C4-2B (cell line): ENCODE data around the gene TMEM255A.

Source experiments
- H3K27ac ChIP-seq: fragments of 450-650 bp; 2 replicates; pipeline ENCODE4 v1.5.1; 2017
- ZFX ChIP-seq: fragments of 450-650 bp; IDR thresholded peaks from 2 replicates; pipeline ENCODE4 v1.6.1; 2017
- TF ChIP-seq, protein P1 (sequence below): fragments of 450-650 bp; conservative IDR thresholded peaks from 2 replicates; pipeline ENCODE4 v1.5.1; 2017; ENCODE audit warnings: mild to moderate bottlenecking

TMEM255A gene

DNA sequence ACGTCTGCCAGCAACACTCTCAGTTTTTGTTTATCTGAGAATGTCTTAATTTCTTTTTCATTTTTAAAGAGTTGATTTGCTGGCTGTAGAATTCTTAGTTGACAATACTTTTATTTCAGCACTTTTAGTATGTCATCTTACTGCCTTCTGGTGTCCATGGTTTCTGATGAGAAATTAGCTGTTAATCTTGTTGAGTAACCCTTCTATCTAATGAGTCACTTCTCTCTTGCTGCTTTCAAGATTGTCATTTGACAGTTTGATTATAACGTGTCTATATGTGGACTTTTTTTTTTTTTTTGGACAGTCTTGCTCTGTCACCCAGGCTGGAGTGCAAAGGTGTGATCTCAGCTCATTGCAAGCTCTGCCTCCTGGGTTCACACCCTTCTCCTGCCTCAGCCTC, 24.0 kb upstream of the TMEM255A start:
- TF ChIP-seq, protein P1, sequence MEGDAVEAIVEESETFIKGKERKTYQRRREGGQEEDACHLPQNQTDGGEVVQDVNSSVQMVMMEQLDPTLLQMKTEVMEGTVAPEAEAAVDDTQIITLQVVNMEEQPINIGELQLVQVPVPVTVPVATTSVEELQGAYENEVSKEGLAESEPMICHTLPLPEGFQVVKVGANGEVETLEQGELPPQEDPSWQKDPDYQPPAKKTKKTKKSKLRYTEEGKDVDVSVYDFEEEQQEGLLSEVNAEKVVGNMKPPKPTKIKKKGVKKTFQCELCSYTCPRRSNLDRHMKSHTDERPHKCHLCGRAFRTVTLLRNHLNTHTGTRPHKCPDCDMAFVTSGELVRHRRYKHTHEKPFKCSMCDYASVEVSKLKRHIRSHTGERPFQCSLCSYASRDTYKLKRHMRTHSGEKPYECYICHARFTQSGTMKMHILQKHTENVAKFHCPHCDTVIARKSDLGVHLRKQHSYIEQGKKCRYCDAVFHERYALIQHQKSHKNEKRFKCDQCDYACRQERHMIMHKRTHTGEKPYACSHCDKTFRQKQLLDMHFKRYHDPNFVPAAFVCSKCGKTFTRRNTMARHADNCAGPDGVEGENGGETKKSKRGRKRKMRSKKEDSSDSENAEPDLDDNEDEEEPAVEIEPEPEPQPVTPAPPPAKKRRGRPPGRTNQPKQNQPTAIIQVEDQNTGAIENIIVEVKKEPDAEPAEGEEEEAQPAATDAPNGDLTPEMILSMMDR, result no peak
- TF ChIP-seq ZFX, result no peak
- no peak overlapping the region for H3K27ac ChIP-seq

DNA sequence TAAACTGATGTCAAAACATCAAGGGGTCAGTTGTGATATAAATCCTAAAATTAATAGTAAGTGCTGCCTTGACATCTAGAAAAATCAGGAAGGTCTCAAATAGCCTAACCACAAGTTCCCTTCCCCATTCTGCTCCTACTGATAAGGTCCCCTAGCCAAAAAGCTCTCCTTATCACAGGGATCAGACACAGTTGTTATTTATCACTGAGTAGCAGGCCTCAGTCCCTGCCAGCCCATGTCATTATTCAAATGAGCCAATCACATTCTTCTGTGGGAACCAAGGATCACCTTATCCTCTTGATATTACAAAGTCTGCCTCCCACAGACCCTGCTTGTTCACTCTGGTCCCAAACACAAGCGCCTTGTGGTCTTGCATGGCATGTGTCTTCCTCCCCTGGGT, 23.3 kb upstream of the TMEM255A start:
- TF ChIP-seq ZFX, result no peak
- TF ChIP-seq, protein P1, result no peak

DNA sequence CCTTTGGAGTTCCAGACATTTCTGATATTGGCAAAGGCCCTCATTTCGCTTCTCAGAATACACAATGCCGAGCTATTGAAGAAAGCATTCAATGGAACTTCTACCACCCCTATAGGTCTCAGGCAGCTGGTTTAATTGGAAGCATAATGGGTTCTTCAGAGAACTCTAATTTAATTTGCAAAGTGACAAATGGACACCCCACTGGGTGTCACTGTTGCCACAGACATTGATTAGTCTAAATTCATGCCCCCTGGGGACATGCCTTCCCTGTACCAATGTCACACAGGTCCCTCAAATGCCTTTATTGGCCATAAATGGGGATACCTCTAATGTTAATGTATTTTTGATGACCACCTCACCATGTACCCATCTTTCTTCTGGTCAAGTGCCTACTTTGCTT, 22.9 kb upstream of the TMEM255A start:
- TF ChIP-seq ZFX, result no peak
- TF ChIP-seq, protein P1, result no peak

More for the DNA sequence above, 23.3 kb upstream of the TMEM255A start:
- no peak overlapping the region for H3K27ac ChIP-seq

DNA sequence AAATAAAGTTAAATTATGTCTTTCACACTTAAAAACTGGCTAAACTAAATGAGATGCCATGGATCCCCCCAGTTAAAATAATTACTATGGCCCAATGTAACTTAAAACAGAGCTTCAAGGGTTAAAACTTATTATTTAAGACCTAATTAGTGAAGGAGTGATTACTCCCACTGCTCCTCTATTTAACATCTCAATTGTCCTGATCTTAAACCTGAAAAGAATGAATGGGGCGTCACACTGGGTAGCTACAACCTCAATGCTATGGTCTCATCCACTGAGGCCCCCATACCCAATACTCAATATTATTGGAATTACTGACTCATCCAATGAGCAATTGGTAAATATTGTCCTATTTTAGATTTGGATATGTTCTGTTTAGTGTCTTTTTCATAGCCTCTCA, 21.1 kb upstream of the TMEM255A start:
- no peak overlapping the region for H3K27ac ChIP-seq
- TF ChIP-seq, protein P1, result no peak
- TF ChIP-seq ZFX, result no peak

More for the DNA sequence above, 22.9 kb upstream of the TMEM255A start:
- H3K27ac ChIP-seq, result no peak overlapping the region

DNA sequence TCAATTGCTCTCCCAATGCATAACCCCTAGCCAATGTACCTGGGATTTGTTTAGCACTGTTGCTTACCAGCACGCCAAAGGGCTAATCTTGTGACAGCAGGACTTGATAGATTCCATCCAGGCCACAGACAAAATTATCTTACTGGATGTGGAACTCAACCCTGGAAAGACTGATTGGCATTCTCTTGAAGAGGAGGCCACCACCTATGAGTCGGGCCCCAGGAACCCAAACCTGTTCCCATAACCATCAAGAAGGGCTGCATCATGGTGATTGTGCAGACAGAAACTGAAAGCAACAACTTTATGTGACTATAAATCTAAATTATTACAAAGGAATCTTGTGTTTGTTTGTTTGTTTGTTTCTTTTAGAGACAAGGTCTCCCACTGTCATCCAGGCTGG, 19.9 kb upstream of the TMEM255A start:
- TF ChIP-seq, protein P1, result no peak
- TF ChIP-seq ZFX, result no peak

DNA sequence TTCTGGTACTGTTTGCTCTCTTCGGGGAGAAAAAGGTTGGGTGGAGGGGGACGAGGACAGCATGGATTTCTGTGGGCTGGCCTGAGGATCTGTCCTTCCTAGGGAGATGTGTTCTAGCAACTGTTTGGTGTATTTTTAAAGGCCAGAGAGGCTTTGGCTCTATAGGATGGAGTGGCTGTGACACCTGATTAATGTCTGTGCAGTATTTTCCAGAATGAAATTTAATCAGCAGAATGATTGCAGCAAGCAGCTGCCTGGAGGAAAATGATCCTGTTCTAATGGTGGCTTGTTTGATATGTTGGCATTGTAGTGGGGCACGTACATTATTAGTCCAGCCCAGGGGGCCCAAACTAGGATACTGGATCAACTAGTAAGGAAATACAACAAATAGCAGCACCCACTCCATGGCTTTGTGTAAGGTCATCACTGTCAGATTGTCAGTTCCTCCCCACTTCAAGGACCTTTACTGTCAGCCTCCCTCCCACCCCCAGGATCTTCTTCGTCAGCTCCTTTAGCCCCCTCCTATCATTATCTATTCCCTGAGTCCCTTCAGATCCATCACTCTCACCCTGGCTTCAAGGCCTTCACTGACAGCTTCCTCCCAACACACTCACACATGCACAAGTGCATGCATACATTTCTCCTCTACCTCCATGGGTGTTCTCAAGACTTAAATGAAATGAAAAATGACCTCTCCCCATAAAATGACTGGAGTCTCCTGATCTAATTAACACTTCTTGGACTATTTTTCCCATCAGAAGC, 10.4 kb upstream of the TMEM255A start:
- H3K27ac ChIP-seq, result no peak overlapping the region
- TF ChIP-seq ZFX, result no peak
- TF ChIP-seq, protein P1, result no peak

More for the DNA sequence above, 19.9 kb upstream of the TMEM255A start:
- H3K27ac ChIP-seq, result no peak overlapping the region

DNA sequence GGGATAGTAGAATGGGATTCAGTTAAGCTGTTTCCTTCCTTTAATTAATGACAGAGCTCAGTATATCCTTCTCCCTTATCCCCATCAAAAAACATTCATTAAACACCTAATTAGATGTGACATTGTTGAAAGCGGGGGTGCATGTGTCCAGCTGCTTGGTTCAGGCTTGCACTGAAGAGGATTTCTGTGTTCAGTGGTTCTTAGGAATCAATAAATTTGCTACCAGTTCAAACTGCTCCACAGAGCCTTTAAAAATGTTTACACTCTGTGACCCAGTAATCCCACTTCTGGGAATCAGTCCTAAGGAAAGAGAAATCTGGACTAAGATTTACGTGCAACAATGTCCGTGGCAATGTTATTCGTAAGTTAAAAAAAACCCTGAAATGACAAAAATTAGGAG, 7.2 kb upstream of the TMEM255A start:
- TF ChIP-seq, protein P1, result no peak
- TF ChIP-seq ZFX, result no peak
- H3K27ac ChIP-seq, result no peak overlapping the region
